HL-60 (cell line): ENCODE measurements around the gene OSBPL6.

Experiments
- DNase-seq, 2 experiments: peaks; one replicate each; pipeline ENCODE4 v3.0.0-alpha.2; 2010 to 2020; ENCODE audit warnings: low read depth in 1 of 2, low spot score in 1 of 2
- H3K27ac ChIP-seq: fragments of 250-450 bp; sonication (Bioruptor Pico); replicated peaks from 2 replicates; pipeline ENCODE4 v1.5.1; 2020; ENCODE audit warnings: mild to moderate bottlenecking, moderate library complexity
- H3K27me3 ChIP-seq: fragments of 250-450 bp; sonication (Bioruptor Pico); 2 replicates; pipeline ENCODE4 v1.5.1; 2021; ENCODE audit warnings: mild to moderate bottlenecking, moderate library complexity; ENCODE audit not compliant: insufficient read depth, poor library complexity, severe bottlenecking
- H3K4me3 ChIP-seq: replicated peaks from 2 replicates; pipeline ENCODE4 v1.5.1; 2011; ENCODE audit warnings: mild to moderate bottlenecking, control low read depth, low read length; ENCODE audit not compliant: insufficient read depth
- GABPA ChIP-seq: IDR thresholded peaks from 2 replicates; pipeline ENCODE4 v1.6.1; 2012; ENCODE audit warnings: low read depth
- POLR2AphosphoS5 ChIP-seq: IDR thresholded peaks from 2 replicates; pipeline ENCODE4 v1.6.1; 2012; ENCODE audit warnings: low read depth
- SPI1 ChIP-seq: IDR thresholded peaks from 2 replicates; pipeline ENCODE4 v1.6.1; 2012; ENCODE audit warnings: low read depth, mild to moderate bottlenecking, borderline replicate concordance
- TF ChIP-seq, protein P1 (sequence below): IDR thresholded peaks from 2 replicates; pipeline ENCODE4 v1.6.1; 2012; ENCODE audit warnings: low read depth; ENCODE audit not compliant: insufficient replicate concordance
- TF ChIP-seq, protein P2 (sequence below): IDR thresholded peaks from one replicate; pipeline ENCODE4 v1.5.1; 2011; ENCODE audit warnings: low read length, control low read depth, inconsistent platforms; ENCODE audit not compliant: insufficient read depth

OSBPL6 gene

DNA sequence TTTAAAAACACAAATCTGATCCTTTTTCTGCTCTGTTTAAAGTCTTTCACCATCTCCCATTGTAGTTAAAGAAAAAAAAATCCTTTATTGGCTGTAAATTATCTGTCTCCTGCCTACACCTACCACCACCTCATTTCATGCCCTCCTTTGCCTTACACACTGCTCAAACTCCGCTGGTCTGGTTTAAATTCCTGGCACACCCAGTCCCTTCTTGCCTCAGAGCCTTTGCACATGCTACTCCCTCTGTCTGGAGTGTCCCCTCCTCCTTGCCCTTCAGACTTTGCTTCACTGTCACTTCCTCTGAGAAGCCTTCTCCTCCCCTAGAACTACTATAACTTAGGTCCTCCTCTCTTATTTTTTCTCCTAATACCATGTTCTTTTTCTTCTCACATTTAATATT is 49.6 kb downstream of the OSBPL6 start:
- TF ChIP-seq SPI1 (no peak), POLR2AphosphoS5 (no peak), GABPA (no peak)
- TF ChIP-seq, protein P1, sequence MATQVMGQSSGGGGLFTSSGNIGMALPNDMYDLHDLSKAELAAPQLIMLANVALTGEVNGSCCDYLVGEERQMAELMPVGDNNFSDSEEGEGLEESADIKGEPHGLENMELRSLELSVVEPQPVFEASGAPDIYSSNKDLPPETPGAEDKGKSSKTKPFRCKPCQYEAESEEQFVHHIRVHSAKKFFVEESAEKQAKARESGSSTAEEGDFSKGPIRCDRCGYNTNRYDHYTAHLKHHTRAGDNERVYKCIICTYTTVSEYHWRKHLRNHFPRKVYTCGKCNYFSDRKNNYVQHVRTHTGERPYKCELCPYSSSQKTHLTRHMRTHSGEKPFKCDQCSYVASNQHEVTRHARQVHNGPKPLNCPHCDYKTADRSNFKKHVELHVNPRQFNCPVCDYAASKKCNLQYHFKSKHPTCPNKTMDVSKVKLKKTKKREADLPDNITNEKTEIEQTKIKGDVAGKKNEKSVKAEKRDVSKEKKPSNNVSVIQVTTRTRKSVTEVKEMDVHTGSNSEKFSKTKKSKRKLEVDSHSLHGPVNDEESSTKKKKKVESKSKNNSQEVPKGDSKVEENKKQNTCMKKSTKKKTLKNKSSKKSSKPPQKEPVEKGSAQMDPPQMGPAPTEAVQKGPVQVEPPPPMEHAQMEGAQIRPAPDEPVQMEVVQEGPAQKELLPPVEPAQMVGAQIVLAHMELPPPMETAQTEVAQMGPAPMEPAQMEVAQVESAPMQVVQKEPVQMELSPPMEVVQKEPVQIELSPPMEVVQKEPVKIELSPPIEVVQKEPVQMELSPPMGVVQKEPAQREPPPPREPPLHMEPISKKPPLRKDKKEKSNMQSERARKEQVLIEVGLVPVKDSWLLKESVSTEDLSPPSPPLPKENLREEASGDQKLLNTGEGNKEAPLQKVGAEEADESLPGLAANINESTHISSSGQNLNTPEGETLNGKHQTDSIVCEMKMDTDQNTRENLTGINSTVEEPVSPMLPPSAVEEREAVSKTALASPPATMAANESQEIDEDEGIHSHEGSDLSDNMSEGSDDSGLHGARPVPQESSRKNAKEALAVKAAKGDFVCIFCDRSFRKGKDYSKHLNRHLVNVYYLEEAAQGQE, result no peak
- TF ChIP-seq, protein P2, sequence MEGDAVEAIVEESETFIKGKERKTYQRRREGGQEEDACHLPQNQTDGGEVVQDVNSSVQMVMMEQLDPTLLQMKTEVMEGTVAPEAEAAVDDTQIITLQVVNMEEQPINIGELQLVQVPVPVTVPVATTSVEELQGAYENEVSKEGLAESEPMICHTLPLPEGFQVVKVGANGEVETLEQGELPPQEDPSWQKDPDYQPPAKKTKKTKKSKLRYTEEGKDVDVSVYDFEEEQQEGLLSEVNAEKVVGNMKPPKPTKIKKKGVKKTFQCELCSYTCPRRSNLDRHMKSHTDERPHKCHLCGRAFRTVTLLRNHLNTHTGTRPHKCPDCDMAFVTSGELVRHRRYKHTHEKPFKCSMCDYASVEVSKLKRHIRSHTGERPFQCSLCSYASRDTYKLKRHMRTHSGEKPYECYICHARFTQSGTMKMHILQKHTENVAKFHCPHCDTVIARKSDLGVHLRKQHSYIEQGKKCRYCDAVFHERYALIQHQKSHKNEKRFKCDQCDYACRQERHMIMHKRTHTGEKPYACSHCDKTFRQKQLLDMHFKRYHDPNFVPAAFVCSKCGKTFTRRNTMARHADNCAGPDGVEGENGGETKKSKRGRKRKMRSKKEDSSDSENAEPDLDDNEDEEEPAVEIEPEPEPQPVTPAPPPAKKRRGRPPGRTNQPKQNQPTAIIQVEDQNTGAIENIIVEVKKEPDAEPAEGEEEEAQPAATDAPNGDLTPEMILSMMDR, result no peak
- no peak for DNase-seq
- Histone ChIP-seq H3K27me3 (no peaks in the 10 kb centered on the region), H3K27ac (no peak overlapping the region), H3K4me3 (no peak overlapping the region)

DNA sequence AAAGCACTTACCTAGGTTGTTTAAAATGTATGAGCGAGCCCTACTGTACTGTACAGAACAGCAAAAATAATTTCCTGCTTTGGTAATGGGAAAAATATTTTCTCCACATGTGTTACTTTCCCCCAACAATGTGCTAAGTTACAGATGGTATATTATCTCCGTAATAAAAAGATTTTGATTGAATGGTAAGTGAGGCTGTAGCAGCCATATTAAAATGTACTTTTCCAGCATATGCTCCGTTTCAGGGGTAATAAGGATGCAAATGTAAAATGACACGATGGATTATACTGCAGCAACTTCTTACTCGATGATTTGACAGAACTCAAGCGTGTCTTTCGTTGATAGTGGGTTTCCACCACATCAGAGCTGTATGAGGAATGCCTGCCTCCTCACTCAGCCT is 50.5 kb downstream of the OSBPL6 start:
- H3K4me3 ChIP-seq, result no peak overlapping the region
- H3K27me3 ChIP-seq, result no peaks in the 10 kb centered on the region
- no peak overlapping the region for H3K27ac ChIP-seq
- TF ChIP-seq, protein P1, result no peak
- TF ChIP-seq GABPA (no peak), SPI1 (no peak), POLR2AphosphoS5 (no peak)
- TF ChIP-seq, protein P2, result no peak
- no peak for DNase-seq

DNA sequence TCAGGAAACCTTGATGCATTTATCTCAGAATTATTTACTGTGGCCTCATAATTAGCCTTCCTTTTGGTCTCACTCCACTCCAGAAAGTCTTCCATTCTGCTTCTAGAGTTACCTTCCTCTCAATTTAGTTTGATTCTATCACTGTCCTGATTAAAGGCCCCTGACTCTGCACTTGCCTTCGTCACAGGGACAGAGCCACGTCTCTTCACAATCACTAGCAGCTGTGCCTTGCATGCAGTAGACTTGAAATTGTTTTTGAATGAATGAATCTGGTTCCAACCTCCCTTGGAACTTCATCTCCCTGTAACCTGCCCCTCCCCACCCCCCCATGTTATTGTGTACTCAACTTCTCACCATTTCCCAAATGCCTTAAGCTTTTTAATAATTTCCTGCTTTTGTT is 52.4 kb downstream of the OSBPL6 start:
- no peak overlapping the region for H3K27ac ChIP-seq
- no peak for TF ChIP-seq POLR2AphosphoS5
- no peak for TF ChIP-seq SPI1
- TF ChIP-seq, protein P1, result no peak
- no peak for TF ChIP-seq GABPA
- TF ChIP-seq, protein P2, result no peak

More for the DNA sequence above, 52.4 kb downstream of the OSBPL6 start:
- Histone ChIP-seq H3K4me3 (no peak overlapping the region), H3K27me3 (no peaks in the 10 kb centered on the region)
- no peak for DNase-seq
